NCI-H748 (cell line): Measurements from ENCODE around the gene GRAMD2A.

Experiments used
- DNase-seq: peaks from one replicate; lab custom pipeline; 2025; ENCODE audit not compliant: unreplicated experiment; lab: John Stamatoyannopoulos, UW

GRAMD2A gene

GRCh38 chr15:72168808-72169190, 28.8 kb downstream of the GRAMD2A start:
- no peak for DNase-seq

GRCh38 chr15:72168131-72168807, 29.3 kb downstream of the GRAMD2A start:
- DNase-seq = peak; percentile 25

DNA sequence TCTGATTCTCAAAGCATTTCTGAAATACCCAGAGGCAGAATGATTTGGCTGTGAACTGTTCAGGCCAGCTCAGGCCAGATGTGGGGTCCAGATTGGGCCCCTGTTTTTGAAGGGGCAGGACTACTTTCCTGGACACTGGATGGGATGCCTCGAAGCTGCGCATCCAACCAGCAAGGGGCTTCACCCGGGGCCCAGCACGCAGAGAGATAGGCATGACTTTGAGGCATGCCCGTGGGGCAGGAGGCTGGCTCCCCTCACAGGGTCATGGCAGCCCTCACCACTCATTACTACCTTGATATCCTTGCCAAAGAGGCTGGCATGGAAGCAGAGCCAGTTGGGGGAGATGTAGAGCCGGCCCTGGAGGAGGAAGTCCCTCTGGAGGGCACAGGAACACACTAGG, 30.1 kb downstream of the GRAMD2A start:
- no peak for DNase-seq

- DNase-seq = no peak
Observed at GRCh38 chr15:72166716-72167417, 30.7 kb downstream of the GRAMD2A start.

DNA sequence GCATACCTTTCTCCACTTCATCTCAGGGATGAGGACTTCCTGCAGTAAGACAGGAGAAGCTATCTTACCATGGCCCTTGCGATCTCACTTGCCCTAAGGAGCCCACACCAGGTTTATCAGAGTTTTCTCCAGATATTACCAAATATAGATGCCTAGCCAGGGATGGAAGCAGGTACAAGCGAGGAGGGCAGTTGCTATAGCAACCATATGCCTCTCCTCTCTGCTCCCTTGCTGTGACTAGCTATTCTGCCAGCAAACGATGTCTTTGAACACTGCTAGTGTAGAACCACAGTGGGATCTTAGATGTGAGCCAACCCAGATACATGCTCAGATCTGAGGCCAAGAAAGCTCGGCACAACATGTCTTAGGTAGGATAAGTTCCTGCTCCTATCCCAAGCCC, 33.9 kb downstream of the GRAMD2A start:
- DNase-seq = peak; percentile 34

GRCh38 chr15:72162569-72162968, 35.0 kb downstream of the GRAMD2A start:
- DNase-seq = no peak

DNA sequence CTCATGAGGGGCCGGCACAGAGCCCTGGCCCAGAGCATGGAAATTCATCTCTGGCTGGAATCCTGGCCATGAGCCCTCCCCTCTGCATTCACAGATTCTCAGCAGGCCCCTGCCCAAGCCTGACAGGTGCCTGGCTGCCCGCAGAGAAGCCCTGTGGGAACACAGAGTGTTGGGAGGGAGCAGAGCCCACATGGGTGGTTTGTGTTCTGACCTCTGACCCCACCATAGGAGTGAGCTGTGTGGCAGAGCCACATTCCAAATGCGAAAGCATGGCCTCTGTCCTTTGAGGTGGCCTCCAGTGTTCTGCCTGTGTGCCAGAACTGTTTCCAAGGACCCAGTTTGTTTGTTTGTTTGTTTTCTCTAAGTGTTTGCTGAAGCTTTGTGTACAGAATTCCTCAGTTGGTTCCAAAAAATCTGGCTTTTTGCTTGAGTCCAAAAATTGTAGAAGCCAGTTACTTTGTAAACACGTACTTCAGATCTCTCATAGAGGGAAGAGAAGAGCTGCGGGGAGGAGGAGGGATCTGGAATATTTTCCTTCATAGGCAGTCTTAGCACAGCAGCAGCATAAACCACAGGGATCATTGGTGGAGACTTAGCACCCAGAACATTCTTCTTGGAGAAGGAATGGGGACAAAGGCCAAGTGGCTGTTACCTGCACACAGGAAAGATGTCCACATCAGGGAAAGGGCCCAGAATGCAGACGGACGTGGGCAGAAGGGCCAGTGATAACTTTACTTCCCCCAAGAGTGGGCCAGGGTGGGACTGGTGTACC, 36.0 kb downstream of the GRAMD2A start:
- no peak for DNase-seq

DNA sequence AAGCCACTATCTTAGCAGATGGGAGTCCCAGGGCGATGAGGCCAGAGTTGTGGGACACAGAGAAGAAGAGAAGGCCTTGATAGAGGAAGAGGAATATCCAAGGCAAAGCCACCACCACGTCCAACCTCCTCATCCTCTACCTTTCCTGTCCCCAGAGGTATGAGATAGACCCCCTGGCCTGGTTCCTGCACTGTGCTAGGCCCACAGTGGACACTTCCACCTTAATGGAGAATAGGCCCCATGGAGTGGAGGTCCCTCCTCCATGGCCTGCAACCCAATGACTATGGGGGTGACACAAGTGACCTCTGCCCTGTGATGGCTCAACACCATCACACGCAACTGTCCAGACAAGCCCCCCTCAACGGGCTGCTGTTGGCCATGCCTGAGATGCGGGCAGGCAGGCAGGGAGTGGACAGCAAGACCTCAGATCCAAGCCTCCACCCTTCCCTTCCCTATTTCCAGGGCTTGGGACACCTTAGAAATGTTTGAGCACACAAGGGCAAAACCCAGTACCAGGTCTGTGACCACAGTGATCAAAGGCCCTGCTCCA, 36.8 kb downstream of the GRAMD2A start:
- DNase-seq = no peak

DNA sequence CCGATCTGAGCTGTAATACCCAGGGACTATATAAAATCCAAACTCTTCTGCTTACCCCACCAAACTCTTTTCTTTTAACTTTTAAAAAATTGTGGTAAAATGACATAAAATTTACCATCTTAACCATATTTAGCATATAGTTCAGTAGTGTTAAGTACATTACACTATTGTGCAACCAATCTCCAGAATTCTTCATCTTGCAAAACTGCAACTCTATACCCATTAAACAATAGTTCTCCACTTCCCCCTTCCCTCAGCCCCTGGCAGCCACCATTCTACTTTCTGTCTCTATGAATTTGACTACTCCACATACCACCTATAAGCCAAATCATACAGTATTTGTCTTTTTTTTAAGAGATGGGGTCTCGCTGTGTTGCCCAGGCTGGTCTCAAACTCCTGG, 40.7 kb downstream of the GRAMD2A start:
- no peak for DNase-seq

- peak; percentile 82 for DNase-seq
Observed at GRCh38 chr15:72155635-72156616, 41.7 kb downstream of the GRAMD2A start.

DNA sequence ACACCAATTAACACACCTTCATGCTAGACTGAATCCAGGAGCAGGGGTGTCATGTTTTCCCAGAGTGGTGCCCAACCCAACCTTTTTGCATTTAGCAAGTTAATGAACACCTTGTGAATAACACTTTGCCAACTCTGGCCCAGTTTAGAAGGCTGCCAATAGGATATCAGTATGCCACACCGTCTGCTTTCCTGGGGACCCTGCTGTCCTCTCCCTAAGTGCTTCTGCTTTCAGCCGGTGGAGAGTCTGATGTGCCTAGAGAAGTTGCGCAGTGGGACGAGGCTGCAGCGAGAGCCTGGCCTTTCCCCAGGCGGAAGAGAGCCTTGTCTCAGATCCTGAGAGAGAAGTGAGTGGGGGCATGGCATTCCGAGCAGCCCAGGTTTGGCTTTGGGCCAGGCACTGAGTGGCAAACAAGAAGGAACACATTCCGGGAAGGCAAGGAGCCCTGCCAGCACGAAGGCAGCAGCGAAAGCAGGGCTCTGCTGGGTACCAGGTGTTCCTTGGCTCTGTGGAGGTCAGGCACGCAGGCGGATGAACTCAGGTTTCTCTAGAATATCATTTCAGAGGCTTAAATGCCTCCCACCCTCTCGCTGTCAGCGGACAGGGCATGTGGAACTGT, 42.5 kb downstream of the GRAMD2A start:
- DNase-seq = peak; percentile 76

GRCh38 chr15:72154316-72154715, 43.3 kb downstream of the GRAMD2A start:
- DNase-seq = no peak

- DNase-seq = no peak
Observed at GRCh38 chr15:72153269-72154000, 44.2 kb downstream of the GRAMD2A start.

DNA sequence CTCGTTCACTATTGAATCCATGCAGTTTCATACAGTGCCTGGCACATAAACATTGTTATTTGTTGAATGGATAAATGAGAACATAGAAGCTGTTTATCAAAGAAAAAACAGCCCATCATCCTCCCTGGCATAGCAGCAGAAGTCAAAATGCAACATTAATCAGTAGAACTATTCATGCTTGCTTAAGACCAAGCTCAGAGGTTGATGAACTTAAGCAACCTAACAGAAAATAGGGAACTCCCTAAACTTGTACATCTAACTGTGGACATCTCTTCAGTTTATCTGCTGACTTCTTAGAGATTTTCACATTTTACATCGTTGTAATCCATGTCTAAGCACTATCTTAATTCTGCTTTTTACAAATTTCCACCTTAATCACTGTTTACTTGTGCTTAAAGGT, 50.2 kb downstream of the GRAMD2A start:
- DNase-seq = no peak

DNA sequence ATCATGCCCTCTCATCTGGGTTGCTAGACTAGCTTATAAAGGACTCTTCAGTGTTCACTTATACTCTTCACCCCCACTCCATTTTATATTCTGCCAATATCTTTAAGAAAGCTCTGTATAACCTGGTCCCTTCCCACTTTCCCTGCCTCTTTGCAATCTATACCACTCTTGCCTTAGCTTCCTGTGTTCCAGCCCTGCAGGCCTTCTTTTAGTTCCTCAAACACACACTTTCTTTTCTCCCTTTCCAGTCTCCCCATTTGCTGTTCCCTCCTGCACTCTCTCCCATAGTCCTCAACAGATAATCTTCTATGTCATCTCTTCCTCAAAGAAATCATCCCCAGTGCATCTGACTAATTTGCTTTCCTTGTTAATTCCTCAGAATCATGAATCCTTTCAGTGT, 50.7 kb downstream of the GRAMD2A start:
- no peak for DNase-seq

GRCh38 chr15:72146221-72146620, 51.4 kb downstream of the GRAMD2A start:
- DNase-seq = no peak

GRCh38 chr15:72141171-72142084, 56.2 kb downstream of the GRAMD2A start:
- DNase-seq = no peak

GRCh38 chr15:72140088-72140487, 57.5 kb downstream of the GRAMD2A start:
- no peak for DNase-seq
